IMR-90 (cell line): Measurements from ENCODE around the gene DNAJC13. TPM values are rescaled to one million over a fixed set of nuclear protein-coding genes. Genes with fewer than 3 reads are reported as not detected.

Experiments used
- ATAC-seq: fragments of 200-7000 bp; cut with Tn5 transposase; 2 replicates; pipeline ENCODE4 v1.9.1; 2020; ENCODE audit warnings: low read depth, mild to moderate bottlenecking, moderate library complexity
- BruUV-seq: library from RNA; stranded (reverse); fragments of 400-500 nt; replicated peaks from 2 replicates; lab custom pipeline; 2021; lab: Mats Ljungman, UMichigan
- CTCF ChIA-PET: fragments of 300-600 bp; formaldehyde crosslinking; extraction: SDS; loops from one replicate; lab custom pipeline; 2021; ENCODE audit warnings: antibody characterized with exemption; lab: Yijun Ruan, JAX
- POLR2A ChIA-PET: fragments of 300-600 bp; sonication (Branson Sonifier 250); formaldehyde crosslinking; loops from one replicate; lab custom pipeline; 2022; ENCODE audit warnings: antibody characterized with exemption; ENCODE audit not compliant: unreplicated experiment; lab: Charles Lee
- DNase-seq: peaks from one replicate; pipeline ENCODE4 v3.0.0; 2013
- H2AFZ ChIP-seq: replicated peaks from 2 replicates; pipeline ENCODE3; 2013; ENCODE audit warnings: low read length, mild to moderate bottlenecking; ENCODE audit not compliant: poor library complexity
- H2AK5ac ChIP-seq: 2 replicates; pipeline ENCODE4 v1.6.1; 2013; ENCODE audit warnings: low read depth, low read length, inconsistent platforms
- H2AK9ac ChIP-seq: replicated peaks from 2 replicates; pipeline ENCODE3; 2013; ENCODE audit warnings: mild to moderate bottlenecking, low read depth, low read length, moderate library complexity; ENCODE audit not compliant: poor library complexity
- H2BK120ac ChIP-seq: 2 replicates; pipeline ENCODE4 v1.6.1; 2013; ENCODE audit warnings: low read depth, low read length, inconsistent platforms
- H2BK15ac ChIP-seq: 3 replicates; pipeline ENCODE4 v1.6.1; 2013; ENCODE audit warnings: low read depth, low read length, inconsistent platforms
- H2BK20ac ChIP-seq: 2 replicates; pipeline ENCODE4 v1.6.1; 2013; ENCODE audit warnings: low read depth, mild to moderate bottlenecking, inconsistent platforms, low read length, moderate library complexity
- H2BK5ac ChIP-seq: 2 replicates; pipeline ENCODE4 v1.6.1; 2013; ENCODE audit warnings: mild to moderate bottlenecking, low read depth, low read length, inconsistent platforms; ENCODE audit not compliant: poor library complexity, severe bottlenecking
- H3K14ac ChIP-seq: replicated peaks from 2 replicates; pipeline ENCODE4 v1.6.1; 2013; ENCODE audit warnings: low read depth, low read length, inconsistent platforms
- H3K18ac ChIP-seq: 2 replicates; pipeline ENCODE4 v1.6.1; 2013; ENCODE audit warnings: low read depth, low read length, control low read depth
- H3K23ac ChIP-seq: 2 replicates; pipeline ENCODE4 v1.6.1; 2013; ENCODE audit warnings: low read depth, low read length, inconsistent platforms
- H3K27ac ChIP-seq: 2 replicates; pipeline ENCODE4 v1.5.1; 2013; ENCODE audit warnings: mild to moderate bottlenecking, control low read depth, low read length; ENCODE audit not compliant: insufficient read depth
- H3K27me3 ChIP-seq: 2 replicates; pipeline ENCODE4 v1.6.1; 2013; ENCODE audit warnings: low read length; ENCODE audit not compliant: control insufficient read depth, insufficient read depth
- H3K36me3 ChIP-seq: 2 replicates; pipeline ENCODE4 v1.6.1; 2013; ENCODE audit warnings: low read length, mixed read lengths; ENCODE audit not compliant: control insufficient read depth, insufficient read depth
- H3K4ac ChIP-seq: 2 replicates; pipeline ENCODE4 v1.6.1; 2013; ENCODE audit warnings: low read depth, low read length, inconsistent platforms
- H3K4me1 ChIP-seq: 2 replicates; pipeline ENCODE4 v1.6.1; 2013; ENCODE audit warnings: low read length, mixed read lengths; ENCODE audit not compliant: control insufficient read depth, insufficient read depth
- H3K4me2 ChIP-seq: 2 replicates; pipeline ENCODE4 v1.6.1; 2013; ENCODE audit warnings: low read depth, mild to moderate bottlenecking, control low read depth, low read length, moderate library complexity
- H3K4me3 ChIP-seq: 2 replicates; pipeline ENCODE4 v1.5.1; 2013; ENCODE audit warnings: low read depth, mild to moderate bottlenecking, control low read depth, low read length, moderate library complexity; ENCODE audit not compliant: insufficient read depth
- H3K56ac ChIP-seq: 2 replicates; pipeline ENCODE4 v1.6.1; 2013; ENCODE audit warnings: low read length, inconsistent platforms; ENCODE audit not compliant: insufficient read depth; ENCODE audit errors: extremely low read depth
- H3K79me1 ChIP-seq, 2 experiments: 2 replicates each; pipeline ENCODE4 v1.6.1; 2013; ENCODE audit warnings: low read length in 2 of 2, inconsistent platforms in 1 of 2, low read depth in 1 of 2
- H3K9ac ChIP-seq: 2 replicates; pipeline ENCODE4 v1.6.1; 2013; ENCODE audit warnings: low read depth, low read length, control low read depth
- H3K9me1 ChIP-seq: 2 replicates; pipeline ENCODE4 v1.6.1; 2013; ENCODE audit warnings: low read length, inconsistent platforms; ENCODE audit not compliant: insufficient read depth
- H3K9me3 ChIP-seq: 2 replicates; pipeline ENCODE4 v1.6.1; 2013; ENCODE audit warnings: low read length; ENCODE audit not compliant: control insufficient read depth, insufficient read depth
- H4K20me1 ChIP-seq: 2 replicates; pipeline ENCODE4 v1.6.1; 2013; ENCODE audit warnings: low read length, inconsistent platforms; ENCODE audit not compliant: insufficient read depth
- H4K5ac ChIP-seq: 2 replicates; pipeline ENCODE4 v1.6.1; 2013; ENCODE audit warnings: mild to moderate bottlenecking, low read depth, low read length, control low read depth
- H4K8ac ChIP-seq, 2 experiments: 2 replicates each; pipeline ENCODE4 v1.6.1; 2013; ENCODE audit warnings: low read depth in 2 of 2, low read length in 2 of 2, control low read depth in 1 of 2, inconsistent platforms in 1 of 2
- H4K91ac ChIP-seq: 2 replicates; pipeline ENCODE4 v1.6.1; 2013; ENCODE audit warnings: low read depth, low read length, inconsistent platforms; ENCODE audit not compliant: insufficient read depth
- CEBPB ChIP-seq: IDR thresholded peaks from 2 replicates; pipeline ENCODE4 v1.6.1; 2012; ENCODE audit warnings: low read depth, low read length, improper control_type of control experiment
- CHD1 ChIP-seq: IDR thresholded peaks from 2 replicates; pipeline ENCODE4 v1.6.1; 2012; ENCODE audit warnings: low read depth, low read length, improper control_type of control experiment
- dilution Hi-C: fragments of 300-500 bp; cut with HindIII; formaldehyde crosslinking; loops from one replicate; pipeline ENCODE4 v1.14.3; 2018; ENCODE audit warnings: low sequenced_read_pairs; ENCODE audit not compliant: unreplicated experiment
- in situ Hi-C: fragments of 300-500 bp; cut with MboI; formaldehyde crosslinking; loops from 3 replicates; pipeline ENCODE4 v1.14.3; 2019; ENCODE audit warnings: low sequenced_read_pairs, inconsistent platforms, mixed read lengths
- intact Hi-C: fragments of 100-400 bp; cut with micrococcal nuclease; formaldehyde crosslinking; loops from 2 replicates; pipeline ENCODE4 v1.10.0; 2022
- polyA plus RNA-seq, 3 experiments: library from polyadenylated mRNA; depleted of rRNA; stranded (reverse); fragments of >200 nt; gene quantifications; 2 replicates each; pipeline ENCODE4 v1.2.3, GENCODE V29; 2012; ENCODE audit warnings: low replicate concordance in 1 of 3
- total RNA-seq: library from RNA; depleted of rRNA; stranded (reverse); fragments of >200 nt; gene quantifications from 2 replicates; pipeline ENCODE4 v1.2.3, GENCODE V29; 2012

Gene DNAJC13
- total and polyA plus RNA-seq, 2 of the 4 experiments (the other 2 are of a cell fraction) = 16.4 to 48.6 TPM

DNA sequence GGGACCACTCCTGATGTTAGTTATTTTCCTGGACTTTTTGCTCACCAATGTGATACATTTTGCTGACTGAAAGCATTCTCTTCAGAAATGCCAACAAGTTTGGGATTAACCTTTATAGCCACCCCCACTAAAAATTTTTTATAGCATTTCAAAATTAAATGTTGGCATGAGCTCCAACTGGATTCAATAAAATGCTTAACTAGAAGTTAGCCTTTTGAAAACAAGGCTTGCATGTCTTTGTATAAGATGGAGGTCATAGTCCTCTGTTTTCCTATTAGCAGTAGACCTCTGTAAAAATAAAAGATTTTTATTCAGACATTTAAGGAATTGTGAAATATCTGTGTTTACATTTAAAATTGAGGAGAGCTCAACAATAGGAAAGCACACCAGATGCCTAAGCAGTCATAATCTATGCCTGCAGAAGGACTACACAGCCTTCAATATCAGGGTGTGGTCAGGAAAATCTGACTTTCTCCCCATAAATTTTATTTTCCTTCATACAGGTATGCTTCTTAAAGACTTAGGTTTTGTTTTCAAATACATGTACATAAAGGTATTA is 87.2 kb downstream of the DNAJC13 start:
- ATAC-seq (peak; percentile 63), DNase-seq (peak; percentile 18)
- no peak overlapping the region for H3K14ac ChIP-seq
- no peak overlapping the region for H3K56ac ChIP-seq
- no peak overlapping the region for H3K27ac ChIP-seq
- POLR2A ChIA-PET = interaction anchor here (0.6 kb wide), 1 partner anchor 1323 kb away, joined by 3 read pairs; no protein-coding TSS in a partner anchor
- no peaks in the 10 kb centered on the region for H3K27me3 ChIP-seq
- TF ChIP-seq CHD1 (no peak), CEBPB (0 out of 2 replicates have a peak, but pooled peaks have one; percentile 42)
- no peak overlapping the region for H3K18ac ChIP-seq
- CTCF ChIA-PET = interaction anchor here (0.6 to 1.0 kb wide), 2 partner anchors 89 to 144 kb away, joined by 3 to 4 read pairs; no protein-coding TSS in a partner anchor
- H2BK120ac ChIP-seq = no peak overlapping the region
- no peaks in the 10 kb centered on the region for H3K9me3 ChIP-seq
- no peak overlapping the region for H3K4me3 ChIP-seq
- H4K20me1 ChIP-seq = no peaks in the 10 kb centered on the region
- no peak overlapping the region for H4K91ac ChIP-seq
- no peak overlapping the region for H2BK20ac ChIP-seq
- intact Hi-C loops = loop anchor here (5.0 kb wide), 1 partner anchor 188 kb away; no protein-coding TSS in a partner anchor
- peaks cover 3 to 4% of the 10 kb centered on the region in 2 experiments; a peak in 2 of 4 replicates for H3K79me1 ChIP-seq
- BruUV-seq = no TSS peak
- no peaks in the 10 kb centered on the region for H3K4me1 ChIP-seq
- no peak overlapping the region for H3K9ac ChIP-seq
- no peak overlapping the region for H3K23ac ChIP-seq
- no peak overlapping the region for H3K4me2 ChIP-seq
- H2BK15ac ChIP-seq = no peak overlapping the region
- no peak overlapping the region for H4K5ac ChIP-seq
- H4K8ac ChIP-seq = no peak overlapping the region
- H3K36me3 ChIP-seq = peaks cover 42% of the 10 kb centered on the region
- no peaks in the 10 kb centered on the region for H3K9me1 ChIP-seq
- no peak overlapping the region for H2AK9ac ChIP-seq
- no peak overlapping the region for H3K4ac ChIP-seq
- in situ Hi-C loops = no loop called here
- H2AK5ac ChIP-seq = no peak overlapping the region
- no peak overlapping the region for H2AFZ ChIP-seq
- no peak overlapping the region for H2BK5ac ChIP-seq
- dilution Hi-C loops = no loop called here
